WTC11 (cell line): ENCODE measurements around the gene THUMPD1.

Experiments
- CTCF ChIP-seq: fragments of 200-600 bp; IDR thresholded peaks from 2 replicates; pipeline ENCODE4 v1.8.0; 2022; ENCODE audit warnings: antibody characterized with exemption
- ESRRA ChIP-seq: sonication (generic); formaldehyde crosslinking; IDR thresholded peaks from 2 replicates; pipeline ENCODE4 v1.8.1; 2022; ENCODE audit warnings: mild to moderate bottlenecking, missing genetic modification reagents, borderline replicate concordance
- SMAD3 ChIP-seq: sonication (generic); formaldehyde crosslinking; IDR thresholded peaks from 2 replicates; pipeline ENCODE4 v1.8.0; 2022; ENCODE audit warnings: missing genetic modification reagents, mild to moderate bottlenecking, borderline replicate concordance
- ZMAT4 ChIP-seq: fragments of 250-450 bp; sonication (Bioruptor Pico); IDR thresholded peaks from 2 replicates; pipeline ENCODE4 v1.9.0; 2021; ENCODE audit warnings: mild to moderate bottlenecking

DNA sequence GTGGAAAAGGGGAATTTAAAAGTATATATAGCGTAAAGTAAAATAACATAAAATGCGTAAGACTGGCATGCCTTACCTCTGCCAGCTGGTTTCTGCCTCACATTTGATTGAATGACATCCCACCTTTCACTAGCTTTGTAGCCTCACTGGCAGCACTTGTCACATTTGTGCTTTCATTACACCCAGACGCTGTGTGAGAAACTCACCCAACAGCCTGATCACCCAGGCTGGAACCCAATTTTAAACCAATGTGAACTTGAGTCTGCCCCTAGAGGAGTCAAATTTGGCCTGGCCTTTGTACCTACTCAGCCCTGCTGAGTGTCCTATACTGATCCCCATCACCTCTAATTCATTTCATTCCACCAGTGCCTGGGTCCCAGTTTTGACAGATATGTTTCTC, 4.8 kb upstream of the THUMPD1 start:
- TF ChIP-seq ESRRA (no peak), CTCF (no peak), ZMAT4 (CRISPR knock-in tag) (no peak), SMAD3 (CRISPR knock-in tag) (no peak)
